HEK293 (cell line): ENCODE data around the gene OCA2.

Experiments used
- CTCF ChIA-PET: fragments of 350-600 bp; formaldehyde crosslinking; extraction: SDS; loops from one replicate; lab custom pipeline; 2021; ENCODE audit warnings: antibody characterized with exemption; lab: Yijun Ruan, JAX
- POLR2A ChIA-PET: fragments of 300-600 bp; formaldehyde crosslinking; extraction: SDS; loops from one replicate; lab custom pipeline; 2020; ENCODE audit warnings: antibody characterized with exemption, inconsistent platforms; lab: Yijun Ruan, JAX
- H3K27ac ChIP-seq: fragments of 200-500 bp; sonication (Bioruptor generic); 2 replicates; pipeline ENCODE4 v1.5.1; 2014; ENCODE audit warnings: low read depth, low read length, control low read depth, inconsistent platforms; ENCODE audit errors: extremely low read depth
- H3K36me3 ChIP-seq, 2 experiments: fragments of 200-500 bp in 1 of 2; sonication (Bioruptor generic) in 1 of 2; 1 replicate in 1 of 2; 2 replicates in 1 of 2; pipeline ENCODE4 v1.5.1; 2014 to 2017; ENCODE audit warnings: inconsistent platforms in 2 of 2, low read length in 2 of 2; ENCODE audit not compliant: control insufficient read depth in 2 of 2, insufficient read depth in 1 of 2
- H3K4me1 ChIP-seq: fragments of 200-500 bp; sonication (Bioruptor generic); 2 replicates; pipeline ENCODE4 v1.5.1; 2014; ENCODE audit warnings: mild to moderate bottlenecking, low read length, inconsistent platforms; ENCODE audit not compliant: control insufficient read depth, insufficient read depth
- H3K4me3 ChIP-seq: 2 replicates; pipeline ENCODE4 v1.5.1; 2011; ENCODE audit warnings: low read depth, mild to moderate bottlenecking, control low read depth, low read length, moderate library complexity
- H3K9me3 ChIP-seq: fragments of 200-500 bp; sonication (Bioruptor generic); 2 replicates; pipeline ENCODE4 v1.5.1; 2014; ENCODE audit warnings: low read depth, low read length, inconsistent platforms; ENCODE audit not compliant: control insufficient read depth, insufficient read depth
- EGR2 ChIP-seq: fragments of 450-650 bp; formaldehyde crosslinking; IDR thresholded peaks from 2 replicates; pipeline ENCODE4 v1.5.1; 2016; ENCODE audit warnings: low read depth, missing biosample characterization, missing genetic modification characterization
- HOXA7 ChIP-seq: sonication (generic); formaldehyde crosslinking; IDR thresholded peaks from 2 replicates; pipeline ENCODE4 v1.8.1; 2022; ENCODE audit warnings: missing genetic modification reagents, borderline replicate concordance
- KLF1 ChIP-seq: fragments of 450-650 bp; formaldehyde crosslinking; IDR thresholded peaks from 2 replicates; pipeline ENCODE4 v1.5.1; 2016; ENCODE audit warnings: missing biosample characterization, missing genetic modification characterization
- MEIS1 ChIP-seq: sonication (generic); formaldehyde crosslinking; IDR thresholded peaks from 2 replicates; pipeline ENCODE4 v1.8.1; 2022; ENCODE audit warnings: missing genetic modification reagents, mild to moderate bottlenecking, borderline replicate concordance
- RBAK ChIP-seq: fragments of 450-650 bp; formaldehyde crosslinking; IDR thresholded peaks from 2 replicates; pipeline ENCODE4 v1.5.1; 2016; ENCODE audit warnings: missing biosample characterization, missing genetic modification characterization
- SP3 ChIP-seq: fragments of 450-650 bp; formaldehyde crosslinking; IDR thresholded peaks from 2 replicates; pipeline ENCODE4 v1.5.1; 2016; ENCODE audit warnings: missing biosample characterization, missing genetic modification characterization
- ZNF140 ChIP-seq: fragments of 450-650 bp; formaldehyde crosslinking; IDR thresholded peaks from 2 replicates; pipeline ENCODE4 v1.5.1; 2016; ENCODE audit warnings: missing biosample characterization, missing genetic modification characterization
- ZNF157 ChIP-seq: fragments of 450-650 bp; formaldehyde crosslinking; IDR thresholded peaks from 2 replicates; pipeline ENCODE4 v1.5.1; 2016; ENCODE audit warnings: missing biosample characterization, missing genetic modification characterization
- ZNF175 ChIP-seq: fragments of 450-650 bp; formaldehyde crosslinking; IDR thresholded peaks from 2 replicates; pipeline ENCODE4 v1.5.1; 2016; ENCODE audit warnings: missing biosample characterization, missing genetic modification characterization
- ZNF302 ChIP-seq: fragments of 450-650 bp; formaldehyde crosslinking; IDR thresholded peaks from 2 replicates; pipeline ENCODE4 v1.5.1; 2016; ENCODE audit warnings: missing biosample characterization, missing genetic modification characterization, low read depth
- ZNF521 ChIP-seq: fragments of 450-650 bp; formaldehyde crosslinking; IDR thresholded peaks from 2 replicates; pipeline ENCODE4 v1.5.1; 2017; ENCODE audit warnings: missing biosample characterization, mild to moderate bottlenecking, missing genetic modification characterization
- ZNF529 ChIP-seq: fragments of 450-650 bp; formaldehyde crosslinking; IDR thresholded peaks from 2 replicates; pipeline ENCODE4 v1.5.1; 2017; ENCODE audit warnings: missing genetic modification characterization, missing biosample characterization; ENCODE audit not compliant: insufficient replicate concordance
- ZNF530 ChIP-seq: fragments of 450-650 bp; formaldehyde crosslinking; IDR thresholded peaks from 2 replicates; pipeline ENCODE4 v1.5.1; 2016; ENCODE audit warnings: low read depth, missing biosample characterization, missing genetic modification characterization
- ZNF571 ChIP-seq: fragments of 450-650 bp; formaldehyde crosslinking; IDR thresholded peaks from 2 replicates; pipeline ENCODE4 v1.5.0; 2017; ENCODE audit warnings: missing biosample characterization, missing genetic modification characterization
- TF ChIP-seq, protein P1 (sequence below): fragments of 450-650 bp; formaldehyde crosslinking; optimal IDR thresholded peaks from 2 replicates; pipeline ENCODE3; 2016; ENCODE audit warnings: missing biosample characterization, mild to moderate bottlenecking, missing genetic modification characterization
- TF ChIP-seq, protein P2 (sequence below): fragments of 450-650 bp; formaldehyde crosslinking; IDR thresholded peaks from 2 replicates; pipeline ENCODE4 v1.5.1; 2016; ENCODE audit warnings: missing biosample characterization, missing genetic modification characterization
- TF ChIP-seq, protein P3 (sequence below): fragments of 450-650 bp; formaldehyde crosslinking; IDR thresholded peaks from 2 replicates; pipeline ENCODE4 v1.5.1; 2016; ENCODE audit warnings: missing biosample characterization, missing genetic modification characterization
- TF ChIP-seq, protein P4 (sequence below): fragments of 450-650 bp; IDR thresholded peaks from 2 replicates; pipeline ENCODE4 v1.5.1; 2018; ENCODE audit warnings: missing biosample characterization, missing genetic modification characterization

OCA2 gene

DNA sequence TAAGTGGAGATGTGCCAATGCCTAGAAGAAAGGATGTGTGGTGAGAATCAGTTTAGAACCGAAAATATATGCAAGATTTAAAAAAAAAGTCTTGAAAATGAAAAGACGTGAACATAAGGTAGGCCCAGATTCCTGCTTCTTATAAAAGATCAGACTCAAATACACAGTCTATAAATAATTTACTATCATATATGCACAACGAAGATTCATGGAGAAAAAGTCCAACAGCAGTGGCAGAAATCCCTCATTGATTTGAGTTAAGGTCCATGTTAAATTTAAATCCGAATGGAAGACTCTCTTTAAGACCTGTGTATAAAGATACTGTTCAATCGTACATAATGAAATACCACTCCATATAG, 227.2 kb downstream of the OCA2 start:
- Histone ChIP-seq H3K4me3 (no peak overlapping the region), H3K36me3 (no peaks in the 10 kb centered on the region), H3K9me3 (no peaks in the 10 kb centered on the region), H3K27ac (no peak overlapping the region), H3K4me1 (no peaks in the 10 kb centered on the region)
- TF ChIP-seq MEIS1 (CRISPR knock-in tag) (no peak), HOXA7 (CRISPR knock-in tag) (no peak), EGR2 (tag by site-specific recombination) (no peak), ZNF521 (tag by site-specific recombination) (no peak), RBAK (no peak), SP3 (tag by site-specific recombination) (no peak), ZNF140 (no peak), ZNF529 (tag by site-specific recombination) (no peak), ZNF530 (tag by site-specific recombination) (no peak), ZNF571 (tag by site-specific recombination) (no peak), ZNF175 (no peak), ZNF302 (tag by site-specific recombination) (no peak), KLF1 (no peak)
- TF ChIP-seq, protein P1, sequence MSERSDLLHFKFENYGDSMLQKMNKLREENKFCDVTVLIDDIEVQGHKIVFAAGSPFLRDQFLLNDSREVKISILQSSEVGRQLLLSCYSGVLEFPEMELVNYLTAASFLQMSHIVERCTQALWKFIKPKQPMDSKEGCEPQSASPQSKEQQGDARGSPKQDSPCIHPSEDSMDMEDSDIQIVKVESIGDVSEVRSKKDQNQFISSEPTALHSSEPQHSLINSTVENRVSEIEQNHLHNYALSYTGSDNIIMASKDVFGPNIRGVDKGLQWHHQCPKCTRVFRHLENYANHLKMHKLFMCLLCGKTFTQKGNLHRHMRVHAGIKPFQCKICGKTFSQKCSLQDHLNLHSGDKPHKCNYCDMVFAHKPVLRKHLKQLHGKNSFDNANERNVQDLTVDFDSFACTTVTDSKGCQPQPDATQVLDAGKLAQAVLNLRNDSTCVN, result no peak
- TF ChIP-seq, protein P2, sequence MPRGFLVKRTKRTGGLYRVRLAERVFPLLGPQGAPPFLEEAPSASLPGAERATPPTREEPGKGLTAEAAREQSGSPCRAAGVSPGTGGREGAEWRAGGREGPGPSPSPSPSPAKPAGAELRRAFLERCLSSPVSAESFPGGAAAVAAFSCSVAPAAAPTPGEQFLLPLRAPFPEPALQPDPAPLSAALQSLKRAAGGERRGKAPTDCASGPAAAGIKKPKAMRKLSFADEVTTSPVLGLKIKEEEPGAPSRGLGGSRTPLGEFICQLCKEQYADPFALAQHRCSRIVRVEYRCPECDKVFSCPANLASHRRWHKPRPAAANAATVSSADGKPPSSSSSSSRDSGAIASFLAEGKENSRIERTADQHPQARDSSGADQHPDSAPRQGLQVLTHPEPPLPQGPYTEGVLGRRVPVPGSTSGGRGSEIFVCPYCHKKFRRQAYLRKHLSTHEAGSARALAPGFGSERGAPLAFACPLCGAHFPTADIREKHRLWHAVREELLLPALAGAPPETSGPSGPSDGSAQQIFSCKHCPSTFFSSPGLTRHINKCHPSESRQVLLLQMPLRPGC (tag by site-specific recombination), result no peak
- ChIA-PET CTCF (no interaction called here), POLR2A (no interaction called here)

DNA sequence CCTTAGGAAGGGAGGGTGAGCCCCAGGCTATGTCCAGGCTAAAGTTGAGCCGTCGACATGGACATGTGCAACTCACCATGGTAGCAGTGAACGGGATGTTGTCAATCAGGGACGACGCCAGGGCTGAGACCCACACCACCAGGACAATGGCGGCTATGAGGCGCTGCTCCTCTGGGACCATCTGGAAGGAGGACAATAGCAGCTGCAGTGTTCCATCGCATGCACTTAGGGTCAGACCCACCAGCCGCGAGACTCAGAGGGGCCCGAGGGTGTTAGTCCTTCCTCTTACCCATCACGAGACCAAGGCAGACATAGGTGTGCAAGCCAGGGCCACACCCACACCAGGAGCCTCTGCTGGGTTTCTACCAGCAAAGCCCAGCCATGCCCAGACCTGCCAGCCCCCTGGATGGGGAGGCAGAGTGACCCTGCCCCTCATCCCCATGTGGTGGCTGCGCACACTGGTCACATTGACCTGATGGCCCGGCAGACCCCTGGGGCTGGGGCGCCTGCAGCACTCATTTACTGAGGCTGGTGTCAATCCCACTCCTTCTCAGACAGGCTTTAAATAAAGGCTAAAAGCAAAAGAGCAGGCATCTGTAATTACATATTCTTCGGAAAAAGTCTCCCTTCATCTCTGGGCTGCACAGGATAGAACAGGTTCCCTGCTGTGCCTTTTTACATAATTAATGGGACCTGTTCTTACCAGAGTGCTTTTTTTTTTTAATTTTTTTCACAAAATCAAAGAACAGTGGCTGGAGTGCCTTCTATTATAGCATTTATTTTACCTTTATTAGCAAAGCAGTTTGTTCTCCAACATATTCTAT, 227.8 kb downstream of the OCA2 start:
- Histone ChIP-seq H3K27ac (no peak overlapping the region), H3K4me1 (no peaks in the 10 kb centered on the region), H3K36me3 (no peaks in the 10 kb centered on the region), H3K9me3 (no peaks in the 10 kb centered on the region), H3K4me3 (no peak overlapping the region)
- CTCF ChIA-PET, result no interaction called here
- POLR2A ChIA-PET, result no interaction called here
- TF ChIP-seq, protein P3, sequence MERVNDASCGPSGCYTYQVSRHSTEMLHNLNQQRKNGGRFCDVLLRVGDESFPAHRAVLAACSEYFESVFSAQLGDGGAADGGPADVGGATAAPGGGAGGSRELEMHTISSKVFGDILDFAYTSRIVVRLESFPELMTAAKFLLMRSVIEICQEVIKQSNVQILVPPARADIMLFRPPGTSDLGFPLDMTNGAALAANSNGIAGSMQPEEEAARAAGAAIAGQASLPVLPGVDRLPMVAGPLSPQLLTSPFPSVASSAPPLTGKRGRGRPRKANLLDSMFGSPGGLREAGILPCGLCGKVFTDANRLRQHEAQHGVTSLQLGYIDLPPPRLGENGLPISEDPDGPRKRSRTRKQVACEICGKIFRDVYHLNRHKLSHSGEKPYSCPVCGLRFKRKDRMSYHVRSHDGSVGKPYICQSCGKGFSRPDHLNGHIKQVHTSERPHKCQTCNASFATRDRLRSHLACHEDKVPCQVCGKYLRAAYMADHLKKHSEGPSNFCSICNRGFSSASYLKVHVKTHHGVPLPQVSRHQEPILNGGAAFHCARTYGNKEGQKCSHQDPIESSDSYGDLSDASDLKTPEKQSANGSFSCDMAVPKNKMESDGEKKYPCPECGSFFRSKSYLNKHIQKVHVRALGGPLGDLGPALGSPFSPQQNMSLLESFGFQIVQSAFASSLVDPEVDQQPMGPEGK (tag by site-specific recombination), result no peak
- no peak for TF ChIP-seq ZNF157 (tag by site-specific recombination)
- TF ChIP-seq, protein P4, sequence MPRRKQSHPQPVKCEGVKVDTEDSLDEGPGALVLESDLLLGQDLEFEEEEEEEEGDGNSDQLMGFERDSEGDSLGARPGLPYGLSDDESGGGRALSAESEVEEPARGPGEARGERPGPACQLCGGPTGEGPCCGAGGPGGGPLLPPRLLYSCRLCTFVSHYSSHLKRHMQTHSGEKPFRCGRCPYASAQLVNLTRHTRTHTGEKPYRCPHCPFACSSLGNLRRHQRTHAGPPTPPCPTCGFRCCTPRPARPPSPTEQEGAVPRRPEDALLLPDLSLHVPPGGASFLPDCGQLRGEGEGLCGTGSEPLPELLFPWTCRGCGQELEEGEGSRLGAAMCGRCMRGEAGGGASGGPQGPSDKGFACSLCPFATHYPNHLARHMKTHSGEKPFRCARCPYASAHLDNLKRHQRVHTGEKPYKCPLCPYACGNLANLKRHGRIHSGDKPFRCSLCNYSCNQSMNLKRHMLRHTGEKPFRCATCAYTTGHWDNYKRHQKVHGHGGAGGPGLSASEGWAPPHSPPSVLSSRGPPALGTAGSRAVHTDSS (tag by site-specific recombination), result no peak
- no peak for TF ChIP-seq MEIS1 (CRISPR knock-in tag)
